ENCODE data around the gene CAMK4. TPM values are rescaled to one million over a fixed set of nuclear protein-coding genes. Genes with fewer than 3 reads are reported as not detected.
"Not testable (repeated sequence)": the region's sequence is repeated elsewhere in the genome, so short reads cannot be mapped to it uniquely, and the experiment has no call there.

Gene CAMK4
- total RNA-seq, 2 experiments from 2014 or later, result 40.6 to 44.4 TPM

DNA sequence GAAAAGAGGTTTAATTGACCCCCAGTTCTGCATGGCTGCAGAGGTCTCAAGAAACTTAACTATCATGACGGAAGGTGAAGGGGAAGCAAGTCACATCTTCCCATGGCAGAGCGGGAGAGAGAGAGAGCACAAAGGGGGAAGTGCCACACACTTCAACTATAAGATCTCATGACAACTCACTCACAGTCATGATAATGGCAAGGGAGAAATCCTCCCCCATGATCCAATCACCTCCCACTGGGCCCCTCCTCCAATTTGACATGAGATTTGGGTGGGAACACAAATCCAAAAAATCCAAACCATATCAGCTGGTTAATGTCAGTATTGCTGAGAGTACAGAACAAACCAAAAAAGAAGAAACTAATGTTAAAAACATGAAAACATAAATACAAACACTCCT, 168.0 kb downstream of the CAMK4 start:
- peaks cover 20% of the 10 kb centered on the region for H3K4me1 Mint-ChIP-seq (ENCODE audit: low read depth)
- peaks cover 1% of the 10 kb centered on the region for H3K9me3 Mint-ChIP-seq
- H3K27ac Mint-ChIP-seq, result no peak overlapping the region
- no peak overlapping the region for H3K4me3 Mint-ChIP-seq
- CTCF ChIA-PET, result interaction anchor here (0.6 kb wide), 1 partner anchor 233 kb away, joined by 3 read pairs; no protein-coding TSS in a partner anchor
- intact Hi-C loops (cut with micrococcal nuclease), result no loop called here
- peaks cover 29% of the 10 kb centered on the region for H3K36me3 Mint-ChIP-seq (ENCODE audit: low read depth)
- H3K27me3 Mint-ChIP-seq (ENCODE audit: low read depth), result no peaks in the 10 kb centered on the region
- no peak for DNase-seq

GRCh38 chr5:111394586-111394985, 170.4 kb downstream of the CAMK4 start:
- Mint-ChIP-seq H3K9me3 (no peaks in the 10 kb centered on the region), H3K27me3 (ENCODE audit: low read depth) (no peaks in the 10 kb centered on the region), H3K4me3 (no peak overlapping the region), H3K4me1 (ENCODE audit: low read depth) (peaks cover 31% of the 10 kb centered on the region), H3K36me3 (ENCODE audit: low read depth) (peaks cover 39% of the 10 kb centered on the region), H3K27ac (no peak overlapping the region)
- CTCF ChIA-PET, result interaction anchor here (0.7 kb wide), 1 partner anchor 30 kb away, joined by 3 read pairs; no protein-coding TSS in a partner anchor
- intact Hi-C loops (cut with micrococcal nuclease), result no loop called here
- DNase-seq, result no peak

DNA sequence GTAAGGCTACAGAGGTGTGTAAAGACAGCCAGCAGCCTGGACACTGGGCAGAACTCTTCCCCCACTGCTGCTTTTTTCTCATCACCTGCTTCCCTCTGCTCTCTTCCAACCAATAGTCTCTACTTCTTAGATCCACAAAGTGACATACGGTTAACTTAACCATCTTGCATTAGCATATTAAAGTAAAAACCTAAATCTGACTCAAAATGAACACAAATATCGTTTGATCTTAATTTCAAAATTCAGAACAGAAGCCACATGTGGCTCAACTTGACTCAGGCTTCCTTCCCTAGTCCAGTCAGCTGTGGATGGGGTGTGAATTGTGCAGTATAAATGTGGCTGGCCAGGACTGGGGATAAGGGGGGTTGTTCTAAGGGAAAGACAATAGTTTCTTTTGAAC, 173.8 kb downstream of the CAMK4 start:
- no peak overlapping the region for H3K4me3 Mint-ChIP-seq
- CTCF ChIA-PET, result no interaction called here
- peaks cover 31% of the 10 kb centered on the region for H3K4me1 Mint-ChIP-seq (ENCODE audit: low read depth)
- no peaks in the 10 kb centered on the region for H3K9me3 Mint-ChIP-seq
- no peaks in the 10 kb centered on the region for H3K27me3 Mint-ChIP-seq (ENCODE audit: low read depth)
- H3K27ac Mint-ChIP-seq, result no peak overlapping the region
- peaks cover 48% of the 10 kb centered on the region for H3K36me3 Mint-ChIP-seq (ENCODE audit: low read depth)
- peak; percentile 12 for DNase-seq
- intact Hi-C loops (cut with micrococcal nuclease), result no loop called here

DNA sequence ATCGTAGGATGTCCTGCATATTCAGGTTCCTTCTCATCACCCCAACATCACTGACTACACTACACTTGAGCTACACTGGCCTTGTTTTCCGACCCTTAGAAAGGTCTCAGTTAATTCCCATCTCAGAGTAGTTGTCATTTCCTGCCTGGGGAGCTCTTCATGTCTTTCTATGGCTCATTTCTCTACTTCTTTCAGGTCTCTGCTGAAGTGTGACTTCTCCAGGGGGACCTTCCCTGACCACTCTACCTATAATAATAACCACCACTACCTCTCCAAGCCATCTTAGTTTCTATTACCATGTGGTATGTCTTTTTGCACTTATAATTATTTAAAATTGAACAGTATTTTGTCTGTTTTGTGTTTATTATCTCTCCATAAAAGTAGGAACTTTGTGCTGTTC, 174.9 kb downstream of the CAMK4 start:
- H3K9me3 Mint-ChIP-seq, result no peaks in the 10 kb centered on the region
- H3K27ac Mint-ChIP-seq, result peak overlapping the region; percentile 34
- CTCF ChIA-PET, result interaction anchor here (0.7 to 1.7 kb wide), 3 partner anchors 11 to 661 kb away, joined by 3 to 5 read pairs (median 4); no protein-coding TSS in a partner anchor
- no peaks in the 10 kb centered on the region for H3K27me3 Mint-ChIP-seq (ENCODE audit: low read depth)
- peaks cover 52% of the 10 kb centered on the region for H3K36me3 Mint-ChIP-seq (ENCODE audit: low read depth)
- intact Hi-C loops (cut with micrococcal nuclease), result no loop called here
- DNase-seq, result no peak
- peaks cover 28% of the 10 kb centered on the region for H3K4me1 Mint-ChIP-seq (ENCODE audit: low read depth)
- H3K4me3 Mint-ChIP-seq, result no peak overlapping the region

- peaks cover 27% of the 10 kb centered on the region for H3K4me1 Mint-ChIP-seq (ENCODE audit: low read depth)
- no peak for DNase-seq
- no peak overlapping the region for H3K27ac Mint-ChIP-seq
- H3K9me3 Mint-ChIP-seq, result no peaks in the 10 kb centered on the region
- no peak overlapping the region for H3K4me3 Mint-ChIP-seq
- intact Hi-C loops (cut with micrococcal nuclease), result no loop called here
- no peaks in the 10 kb centered on the region for H3K27me3 Mint-ChIP-seq (ENCODE audit: low read depth)
- H3K36me3 Mint-ChIP-seq (ENCODE audit: low read depth), result peaks cover 73% of the 10 kb centered on the region
- CTCF ChIA-PET, result interaction anchor here (0.6 to 0.8 kb wide), 2 partner anchors 101 to 244 kb away, joined by 3 read pairs; no protein-coding TSS in a partner anchor
Measured at GRCh38 chr5:111401906-111402305, 177.7 kb downstream of the CAMK4 start.

- H3K36me3 Mint-ChIP-seq (ENCODE audit: low read depth), result peaks cover 74% of the 10 kb centered on the region
- H3K27me3 Mint-ChIP-seq (ENCODE audit: low read depth), result no peaks in the 10 kb centered on the region
- intact Hi-C loops (cut with micrococcal nuclease), result loop anchor here (2.0 kb wide), 1 partner anchor 28 kb away; no protein-coding TSS in a partner anchor
- no peak overlapping the region for H3K27ac Mint-ChIP-seq
- CTCF ChIA-PET, result no interaction called here
- no peak overlapping the region for H3K4me3 Mint-ChIP-seq
- H3K9me3 Mint-ChIP-seq, result peaks cover 13% of the 10 kb centered on the region
- no peak for DNase-seq
- H3K4me1 Mint-ChIP-seq (ENCODE audit: low read depth), result peaks cover 15% of the 10 kb centered on the region
Measured at GRCh38 chr5:111404270-111404769, 180.1 kb downstream of the CAMK4 start.

DNA sequence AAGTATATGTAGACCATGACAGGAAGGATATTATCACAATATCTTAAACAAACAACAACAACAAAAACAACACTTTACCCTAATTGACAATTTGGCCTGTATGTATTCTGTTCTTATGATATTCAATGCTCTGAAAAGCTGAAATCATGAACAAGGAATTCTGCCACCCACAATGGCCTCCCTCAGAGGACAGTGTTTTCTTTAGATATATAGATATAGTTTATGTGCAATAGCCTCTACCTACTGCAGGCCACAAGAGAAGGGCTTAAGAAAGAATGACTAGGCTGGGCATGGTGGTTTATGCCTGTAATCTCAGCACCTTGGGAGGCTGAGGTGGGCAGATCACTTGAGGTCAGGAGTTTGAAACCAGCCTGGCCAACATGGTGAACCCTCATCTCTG, 183.4 kb downstream of the CAMK4 start:
- Mint-ChIP-seq H3K4me1 (ENCODE audit: low read depth) (peaks cover 8% of the 10 kb centered on the region), H3K9me3 (peaks cover 17% of the 10 kb centered on the region), H3K4me3 (no peak overlapping the region), H3K27me3 (ENCODE audit: low read depth) (no peaks in the 10 kb centered on the region), H3K36me3 (ENCODE audit: low read depth) (peaks cover 69% of the 10 kb centered on the region), H3K27ac (no peak overlapping the region)
- CTCF ChIA-PET, result interaction anchor here (0.7 kb wide), 1 partner anchor 124 kb away, joined by 5 read pairs; no protein-coding TSS in a partner anchor
- intact Hi-C loops (cut with micrococcal nuclease), result no loop called here
- DNase-seq, result no peak

DNA sequence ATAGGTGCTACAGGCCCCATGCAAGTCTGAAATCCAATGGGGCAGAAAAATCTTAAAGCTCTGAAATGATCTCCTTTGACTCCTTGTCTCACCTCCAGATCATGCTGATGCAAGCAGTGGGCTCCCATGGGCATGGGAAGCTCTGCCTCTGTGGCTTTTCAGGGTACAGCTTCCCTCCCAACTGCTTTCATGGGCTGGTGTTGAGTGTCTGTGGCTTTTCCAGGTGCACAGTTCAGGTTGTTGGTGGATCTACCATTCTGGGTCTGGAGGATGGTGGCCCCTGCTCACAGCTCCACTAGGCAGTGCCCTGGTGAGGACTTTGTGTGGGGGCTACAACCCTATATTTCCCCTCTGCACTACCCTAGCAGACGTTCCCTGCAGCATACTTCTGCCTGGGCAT, 184.6 kb downstream of the CAMK4 start:
- Mint-ChIP-seq H3K36me3 (ENCODE audit: low read depth) (peaks cover 59% of the 10 kb centered on the region), H3K9me3 (peaks cover 17% of the 10 kb centered on the region), H3K4me1 (ENCODE audit: low read depth) (peaks cover 8% of the 10 kb centered on the region), H3K27me3 (ENCODE audit: low read depth) (no peaks in the 10 kb centered on the region), H3K4me3 (no peak overlapping the region), H3K27ac (no peak overlapping the region)
- CTCF ChIA-PET, result no interaction called here
- no peak for DNase-seq
- intact Hi-C loops (cut with micrococcal nuclease), result no loop called here

- CTCF ChIA-PET; H3K4me1 Mint-ChIP-seq (ENCODE audit: low read depth); DNase-seq; H3K27ac Mint-ChIP-seq; intact Hi-C loops (cut with micrococcal nuclease); H3K27me3 Mint-ChIP-seq (ENCODE audit: low read depth); H3K4me3 Mint-ChIP-seq: not testable (repeated sequence)
- peaks cover 59% of the 10 kb centered on the region for H3K36me3 Mint-ChIP-seq (ENCODE audit: low read depth)
- H3K9me3 Mint-ChIP-seq, result peaks cover 17% of the 10 kb centered on the region
Measured at GRCh38 chr5:111409266-111409665, 185.1 kb downstream of the CAMK4 start.

DNA sequence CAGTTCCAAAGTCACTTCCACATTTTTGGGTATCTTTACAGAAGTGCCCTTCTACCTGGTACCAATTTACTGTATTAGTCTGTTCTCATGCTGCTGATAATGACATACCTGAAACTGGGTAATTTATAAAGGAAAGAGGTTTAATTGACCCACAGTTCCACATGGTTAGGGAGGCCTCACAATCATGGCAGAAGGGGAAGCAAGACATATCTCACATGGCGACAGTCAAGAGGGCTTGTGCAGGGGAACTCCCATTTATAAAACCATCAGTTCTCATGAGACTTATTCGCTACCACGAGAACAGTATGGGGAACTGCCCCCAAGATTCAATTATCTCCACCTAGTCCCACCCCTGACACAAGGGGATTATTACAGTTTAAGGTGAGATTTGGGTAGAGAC, 185.9 kb downstream of the CAMK4 start:
- H3K27ac Mint-ChIP-seq, CTCF ChIA-PET: not testable (repeated sequence)

DNA sequence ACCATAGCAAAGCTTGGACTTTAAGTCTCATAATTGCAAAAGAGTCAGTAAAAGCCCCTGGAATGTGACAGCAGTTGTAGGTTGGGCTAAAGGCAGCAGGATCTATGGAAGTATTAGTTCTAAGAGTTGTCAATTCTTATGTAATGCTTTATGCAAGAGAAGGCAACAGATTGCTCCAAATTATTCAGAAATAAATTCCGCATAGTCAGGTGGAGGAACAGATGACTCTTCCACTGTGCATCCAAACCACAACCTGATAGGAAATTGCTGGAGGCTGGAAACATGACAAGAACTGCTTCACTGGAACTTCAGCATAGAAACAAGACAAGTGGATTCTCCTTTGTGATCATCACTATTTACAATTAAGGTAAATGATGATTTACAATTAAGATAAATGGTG, 187.1 kb downstream of the CAMK4 start:
- CTCF ChIA-PET, result no interaction called here
- H3K4me1 Mint-ChIP-seq (ENCODE audit: low read depth), result peaks cover 14% of the 10 kb centered on the region
- H3K27ac Mint-ChIP-seq, result no peak overlapping the region

More for the DNA sequence above, 185.9 kb downstream of the CAMK4 start:
- DNase-seq; H3K4me3 Mint-ChIP-seq; H3K27me3 Mint-ChIP-seq (ENCODE audit: low read depth); intact Hi-C loops (cut with micrococcal nuclease): not testable (repeated sequence)
- peaks cover 17% of the 10 kb centered on the region for H3K9me3 Mint-ChIP-seq
- H3K36me3 Mint-ChIP-seq (ENCODE audit: low read depth), result peaks cover 54% of the 10 kb centered on the region
- peaks cover 12% of the 10 kb centered on the region for H3K4me1 Mint-ChIP-seq (ENCODE audit: low read depth)

GRCh38 chr5:111412593-111412992, 188.4 kb downstream of the CAMK4 start:
- CTCF ChIA-PET, result no interaction called here

More for the DNA sequence above, 187.1 kb downstream of the CAMK4 start:
- H3K4me3 Mint-ChIP-seq, result no peak overlapping the region
- H3K9me3 Mint-ChIP-seq, result peaks cover 17% of the 10 kb centered on the region
- no peak for DNase-seq
- H3K36me3 Mint-ChIP-seq (ENCODE audit: low read depth), result peaks cover 47% of the 10 kb centered on the region
- no peaks in the 10 kb centered on the region for H3K27me3 Mint-ChIP-seq (ENCODE audit: low read depth)
- intact Hi-C loops (cut with micrococcal nuclease), result no loop called here

GRCh38 chr5:111415053-111415452, 190.9 kb downstream of the CAMK4 start:
- Mint-ChIP-seq H3K36me3 (ENCODE audit: low read depth) (peaks cover 25% of the 10 kb centered on the region), H3K4me3 (no peak overlapping the region), H3K4me1 (ENCODE audit: low read depth) (peaks cover 6% of the 10 kb centered on the region), H3K27ac (no peak overlapping the region), H3K27me3 (ENCODE audit: low read depth) (no peaks in the 10 kb centered on the region), H3K9me3 (peaks cover 6% of the 10 kb centered on the region)
- CTCF ChIA-PET, result no interaction called here
- intact Hi-C loops (cut with micrococcal nuclease), result no loop called here
- DNase-seq, result no peak

More at GRCh38 chr5:111412593-111412992, 188.4 kb downstream of the CAMK4 start:
- Mint-ChIP-seq H3K27me3 (ENCODE audit: low read depth) (no peaks in the 10 kb centered on the region), H3K4me1 (ENCODE audit: low read depth) (peaks cover 12% of the 10 kb centered on the region), H3K36me3 (ENCODE audit: low read depth) (peaks cover 39% of the 10 kb centered on the region), H3K4me3 (no peak overlapping the region), H3K27ac (no peak overlapping the region), H3K9me3 (peaks cover 17% of the 10 kb centered on the region)
- DNase-seq, result no peak
- intact Hi-C loops (cut with micrococcal nuclease), result no loop called here

Measured in activated naive CD4-positive, alpha-beta T cell treated with anti-CD3 and anti-CD28 coated beads for 36 hours (primary cell).